Panc1 (cell line): Measurements from ENCODE around the gene DLG2.

Experiments used
- CTCF ChIP-seq: fragments of 450-650 bp; IDR thresholded peaks from 2 replicates; pipeline ENCODE4 v1.5.1; 2017; ENCODE audit warnings: mild to moderate bottlenecking
- POLR2AphosphoS5 ChIP-seq: IDR thresholded peaks from 2 replicates; pipeline ENCODE4 v1.6.1; 2012; ENCODE audit warnings: mild to moderate bottlenecking, low read depth, low read length, moderate library complexity
- REST ChIP-seq, 2 experiments: IDR thresholded peaks; 2 replicates each; pipeline ENCODE4 v1.6.1; 2011 to 2012; ENCODE audit warnings: low read depth in 2 of 2, control low read depth in 1 of 2, low read length in 1 of 2, mild to moderate bottlenecking in 1 of 2, moderate library complexity in 1 of 2; ENCODE audit not compliant: insufficient read depth in 1 of 2
- SIN3A ChIP-seq: IDR thresholded peaks from 2 replicates; pipeline ENCODE4 v1.6.1; 2012; ENCODE audit warnings: low read depth, mild to moderate bottlenecking, low read length, moderate library complexity, borderline replicate concordance; ENCODE audit not compliant: insufficient read depth

GRCh38 chr11:85062659-85063058, 564.5 kb downstream of the DLG2 start:
- TF ChIP-seq CTCF (no peak), SIN3A (no peak), REST (IDR thresholded peaks at IDR 0.05; ENCODE audit: insufficient read depth in 1 of 2, low read depth in 2 of 2, low read length in 1 of 2) (no peak), POLR2AphosphoS5 (no peak)
